ENCODE results near the gene COMT. TPM values are rescaled to one million over a fixed set of nuclear protein-coding genes. Genes with fewer than 3 reads are reported as not detected.

Gene COMT
- total and polyA plus RNA-seq, 4 donors, result 96.7 to 176 (median 106) TPM

- 93 to 98% methylated on average over 3 of the region's 3 CpGs for WGBS, 2 donors
- Histone ChIP-seq H3K4me3 (ENCODE audit: low read length in 2 of 2) (no peak overlapping the region), H3K36me3 (ENCODE audit: control insufficient read depth in 1 of 2, insufficient read depth in 2 of 2, low read length in 1 of 2) (no peaks in the 10 kb centered on the region), H3K4me1 (ENCODE audit: control insufficient read depth in 1 of 2, insufficient read depth in 2 of 2, low read length in 2 of 2) (no peaks in the 10 kb centered on the region), H3K9me3 (ENCODE audit: control insufficient read depth, low read length) (no peaks in the 10 kb centered on the region), H3K27ac (ENCODE audit: low read depth in 1 of 2, low read length in 2 of 2) (no peak overlapping the region), H3K27me3 (ENCODE audit: control insufficient read depth in 1 of 2, insufficient read depth in 2 of 2, low read length in 1 of 2) (no peaks in the 10 kb centered on the region)
- ATAC-seq (ENCODE audit: low FRiP score), result no peak
- intact Hi-C loops (cut with DNase I), result no loop called here
- no peak for DNase-seq
Observed at GRCh38 chr22:20004464-20004863, 62.9 kb downstream of the COMT start.

GRCh38 chr22:20008221-20008995 lies 66.8 kb downstream of the COMT start:
- Histone ChIP-seq H3K4me1 (ENCODE audit: control insufficient read depth in 1 of 2, insufficient read depth in 2 of 2, low read length in 2 of 2) (no peaks in the 10 kb centered on the region), H3K4me3 (ENCODE audit: low read length in 2 of 2) (no peak overlapping the region), H3K9me3 (ENCODE audit: control insufficient read depth, low read length) (no peaks in the 10 kb centered on the region), H3K36me3 (ENCODE audit: control insufficient read depth in 1 of 2, insufficient read depth in 2 of 2, low read length in 1 of 2) (no peaks in the 10 kb centered on the region), H3K27me3 (ENCODE audit: control insufficient read depth in 1 of 2, insufficient read depth in 2 of 2, low read length in 1 of 2) (no peaks in the 10 kb centered on the region), H3K27ac (ENCODE audit: low read depth in 1 of 2, low read length in 2 of 2) (no peak overlapping the region)
- 79 to 85% methylated on average over 10 to 11 of the region's 11 CpGs for whole genome bisulfite sequencing, 2 donors
- ATAC-seq (ENCODE audit: low FRiP score) (no peak), DNase-seq (peak; percentile 40 to 64)
- intact Hi-C loops (cut with DNase I), result no loop called here

GRCh38 chr22:20009018-20009491 lies 67.5 kb downstream of the COMT start:
- WGBS, 2 donors, result 86 to 93% methylated on average over 9 of the region's 9 CpGs
- Histone ChIP-seq H3K27me3 (ENCODE audit: control insufficient read depth in 1 of 2, insufficient read depth in 2 of 2, low read length in 1 of 2) (no peaks in the 10 kb centered on the region), H3K9me3 (ENCODE audit: control insufficient read depth, low read length) (no peaks in the 10 kb centered on the region), H3K36me3 (ENCODE audit: control insufficient read depth in 1 of 2, insufficient read depth in 2 of 2, low read length in 1 of 2) (no peaks in the 10 kb centered on the region), H3K27ac (ENCODE audit: low read depth in 1 of 2, low read length in 2 of 2) (no peak overlapping the region), H3K4me3 (ENCODE audit: low read length in 2 of 2) (no peak overlapping the region), H3K4me1 (ENCODE audit: control insufficient read depth in 1 of 2, insufficient read depth in 2 of 2, low read length in 2 of 2) (no peaks in the 10 kb centered on the region)
- intact Hi-C loops (cut with DNase I), result no loop called here
- ATAC-seq (ENCODE audit: low FRiP score) (no peak), DNase-seq (peak; percentile 40 to 64)

- DNase-seq (peak; percentile 12 to 58), ATAC-seq (ENCODE audit: low FRiP score) (no peak)
- Histone ChIP-seq H3K27me3 (ENCODE audit: control insufficient read depth in 1 of 2, insufficient read depth in 2 of 2, low read length in 1 of 2) (no peaks in the 10 kb centered on the region), H3K4me3 (ENCODE audit: low read length in 2 of 2) (no peak overlapping the region), H3K4me1 (ENCODE audit: control insufficient read depth in 1 of 2, insufficient read depth in 2 of 2, low read length in 2 of 2) (no peaks in the 10 kb centered on the region), H3K36me3 (ENCODE audit: control insufficient read depth in 1 of 2, insufficient read depth in 2 of 2, low read length in 1 of 2) (no peaks in the 10 kb centered on the region), H3K9me3 (ENCODE audit: control insufficient read depth, low read length) (no peaks in the 10 kb centered on the region), H3K27ac (ENCODE audit: low read depth in 1 of 2, low read length in 2 of 2) (no peak overlapping the region)
- WGBS, 2 donors, result 91 to 95% methylated on average over 8 of the region's 8 CpGs
- intact Hi-C loops (cut with DNase I), result no loop called here
Observed at GRCh38 chr22:20009582-20010306, 68.2 kb downstream of the COMT start.

GRCh38 chr22:20010307-20011122 lies 68.9 kb downstream of the COMT start:
- ATAC-seq (ENCODE audit: low FRiP score), result no peak
- Histone ChIP-seq H3K36me3 (ENCODE audit: control insufficient read depth in 1 of 2, insufficient read depth in 2 of 2, low read length in 1 of 2) (no peaks in the 10 kb centered on the region), H3K27me3 (ENCODE audit: control insufficient read depth in 1 of 2, insufficient read depth in 2 of 2, low read length in 1 of 2) (no peaks in the 10 kb centered on the region), H3K27ac (ENCODE audit: low read depth in 1 of 2, low read length in 2 of 2) (no peak overlapping the region), H3K4me3 (ENCODE audit: low read length in 2 of 2) (no peak overlapping the region), H3K9me3 (ENCODE audit: control insufficient read depth, low read length) (no peaks in the 10 kb centered on the region), H3K4me1 (ENCODE audit: control insufficient read depth in 1 of 2, insufficient read depth in 2 of 2, low read length in 2 of 2) (no peaks in the 10 kb centered on the region)
- DNase-seq, result peak; percentile 29 to 67
- 86 to 90% methylated on average over 14 of the region's 14 CpGs for WGBS, 2 donors
- intact Hi-C loops (cut with DNase I), result no loop called here

- no peaks in the 10 kb centered on the region for H3K27me3 ChIP-seq (ENCODE audit: control insufficient read depth in 1 of 2, insufficient read depth in 2 of 2, low read length in 1 of 2)
- H3K9me3 ChIP-seq (ENCODE audit: control insufficient read depth, low read length), result no peaks in the 10 kb centered on the region
- no peak for ATAC-seq (ENCODE audit: low FRiP score)
- intact Hi-C loops (cut with DNase I), result no loop called here
- no peak overlapping the region for H3K27ac ChIP-seq (ENCODE audit: low read depth in 1 of 2, low read length in 2 of 2)
- H3K36me3 ChIP-seq (ENCODE audit: control insufficient read depth in 1 of 2, insufficient read depth in 2 of 2, low read length in 1 of 2), result no peaks in the 10 kb centered on the region
- no peaks in the 10 kb centered on the region for H3K4me1 ChIP-seq (ENCODE audit: control insufficient read depth in 1 of 2, insufficient read depth in 2 of 2, low read length in 2 of 2)
- no peak overlapping the region for H3K4me3 ChIP-seq (ENCODE audit: low read length in 2 of 2)
- WGBS, 2 donors, result 83 to 84% methylated on average over 20 of the region's 20 CpGs
- peak in 1 of 2 donors; percentile 30 for DNase-seq
Observed at GRCh38 chr22:20011123-20011992, 69.8 kb downstream of the COMT start.

GRCh38 chr22:20011993-20012740 lies 70.6 kb downstream of the COMT start:
- Histone ChIP-seq H3K27ac (ENCODE audit: low read depth in 1 of 2, low read length in 2 of 2) (no peak overlapping the region), H3K27me3 (ENCODE audit: control insufficient read depth in 1 of 2, insufficient read depth in 2 of 2, low read length in 1 of 2) (no peaks in the 10 kb centered on the region), H3K4me1 (ENCODE audit: control insufficient read depth in 1 of 2, insufficient read depth in 2 of 2, low read length in 2 of 2) (no peaks in the 10 kb centered on the region), H3K9me3 (ENCODE audit: control insufficient read depth, low read length) (no peaks in the 10 kb centered on the region), H3K4me3 (ENCODE audit: low read length in 2 of 2) (no peak overlapping the region), H3K36me3 (ENCODE audit: control insufficient read depth in 1 of 2, insufficient read depth in 2 of 2, low read length in 1 of 2) (no peaks in the 10 kb centered on the region)
- 93 to 95% methylated on average over 7 of the region's 7 CpGs for WGBS, 2 donors
- intact Hi-C loops (cut with DNase I), result no loop called here
- DNase-seq (peak in 1 of 2 donors; percentile 29), ATAC-seq (ENCODE audit: low FRiP score) (no peak)

All from aorta (tissue), 5 donors.